Coronary artery (tissue), 2 donors: ENCODE results near the gene JAKMIP1.

Source experiments
- DNase-seq: peaks from one replicate; pipeline ENCODE4 v3.0.0-alpha.2; 2017; ENCODE audit warnings: low spot score
- H3K27ac ChIP-seq, 2 donors: fragments of 200-600 bp; sonication (generic); one replicate each; pipeline ENCODE4 v1.5.1; 2016 to 2019
- H3K4me3 ChIP-seq: fragments of 200-600 bp; sonication (generic); 2 replicates; pipeline ENCODE4 v1.5.1; 2016; ENCODE audit warnings: mild to moderate bottlenecking, moderate library complexity
- TF ChIP-seq, protein P1 (sequence below): fragments of 200-600 bp; sonication (generic); IDR thresholded peaks from one replicate; pipeline ENCODE4 v1.5.1; 2019; ENCODE audit warnings: antibody characterized with exemption

JAKMIP1 gene

DNA sequence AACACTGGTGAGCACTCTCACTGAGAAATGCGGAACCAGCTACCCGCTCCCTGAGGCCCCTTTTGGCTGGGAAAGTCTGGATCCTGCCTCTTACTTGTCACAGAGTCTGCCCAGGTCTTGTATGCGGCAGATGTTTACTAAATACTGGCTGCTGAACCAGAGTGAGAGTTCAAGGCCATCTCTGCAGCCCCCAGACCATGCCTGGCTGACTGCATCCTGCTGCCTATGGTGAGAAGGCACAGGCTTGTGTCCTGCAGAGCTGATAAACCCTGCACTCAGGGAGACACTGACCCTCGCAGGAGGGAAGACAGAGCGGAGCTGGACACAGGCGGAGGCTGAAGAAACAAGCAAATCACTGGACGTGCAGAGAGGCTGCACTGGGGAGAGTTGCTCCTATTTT lies 46.5 kb downstream of the JAKMIP1 start:
- no peak overlapping the region for H3K4me3 ChIP-seq
- no peak for DNase-seq
- TF ChIP-seq, protein P1, sequence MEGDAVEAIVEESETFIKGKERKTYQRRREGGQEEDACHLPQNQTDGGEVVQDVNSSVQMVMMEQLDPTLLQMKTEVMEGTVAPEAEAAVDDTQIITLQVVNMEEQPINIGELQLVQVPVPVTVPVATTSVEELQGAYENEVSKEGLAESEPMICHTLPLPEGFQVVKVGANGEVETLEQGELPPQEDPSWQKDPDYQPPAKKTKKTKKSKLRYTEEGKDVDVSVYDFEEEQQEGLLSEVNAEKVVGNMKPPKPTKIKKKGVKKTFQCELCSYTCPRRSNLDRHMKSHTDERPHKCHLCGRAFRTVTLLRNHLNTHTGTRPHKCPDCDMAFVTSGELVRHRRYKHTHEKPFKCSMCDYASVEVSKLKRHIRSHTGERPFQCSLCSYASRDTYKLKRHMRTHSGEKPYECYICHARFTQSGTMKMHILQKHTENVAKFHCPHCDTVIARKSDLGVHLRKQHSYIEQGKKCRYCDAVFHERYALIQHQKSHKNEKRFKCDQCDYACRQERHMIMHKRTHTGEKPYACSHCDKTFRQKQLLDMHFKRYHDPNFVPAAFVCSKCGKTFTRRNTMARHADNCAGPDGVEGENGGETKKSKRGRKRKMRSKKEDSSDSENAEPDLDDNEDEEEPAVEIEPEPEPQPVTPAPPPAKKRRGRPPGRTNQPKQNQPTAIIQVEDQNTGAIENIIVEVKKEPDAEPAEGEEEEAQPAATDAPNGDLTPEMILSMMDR, result no peak
- H3K27ac ChIP-seq, result no peak overlapping the region

DNA sequence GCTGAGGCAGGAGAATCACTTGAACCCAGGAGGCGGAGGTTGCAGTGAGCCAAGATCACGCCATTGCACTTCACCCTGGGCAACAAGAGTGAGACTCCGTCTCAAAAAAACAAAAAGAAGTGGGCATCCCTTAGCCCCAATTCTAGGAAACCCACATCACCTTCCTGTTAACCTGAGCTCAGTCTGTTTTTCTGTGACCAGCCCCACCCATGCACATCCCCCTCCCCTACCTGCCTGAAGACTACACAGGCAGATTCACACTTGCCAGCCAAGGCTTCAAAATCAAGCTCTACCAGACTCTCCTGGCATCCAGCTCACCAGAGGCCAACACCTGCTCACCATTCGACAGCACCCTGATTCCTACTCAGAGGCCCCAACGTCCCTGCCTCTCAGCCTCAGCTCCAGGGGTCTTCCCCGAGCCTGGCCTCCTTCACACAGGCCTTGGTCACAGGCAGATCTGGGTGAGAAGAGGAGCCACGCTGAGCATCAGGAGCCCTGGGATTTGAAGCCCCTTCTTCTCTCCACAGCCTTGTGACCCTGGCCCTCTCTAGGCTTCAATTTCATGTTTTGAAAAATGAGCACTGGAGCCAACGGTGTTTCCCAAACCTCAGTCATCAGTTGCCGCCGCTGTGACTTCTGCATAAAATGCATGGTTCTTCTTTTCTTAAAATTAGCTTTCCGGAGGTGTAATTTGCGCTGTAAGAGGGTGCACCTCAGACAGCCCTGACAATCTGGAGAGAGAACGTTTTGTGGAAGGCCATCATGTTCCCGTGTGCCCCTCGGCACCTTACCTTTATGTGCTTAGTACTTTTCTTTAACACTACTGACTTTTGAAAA lies 47.3 kb downstream of the JAKMIP1 start:
- no peak for DNase-seq
- Histone ChIP-seq H3K27ac (no peak overlapping the region), H3K4me3 (no peak overlapping the region)
- TF ChIP-seq, protein P1, result no peak

DNA sequence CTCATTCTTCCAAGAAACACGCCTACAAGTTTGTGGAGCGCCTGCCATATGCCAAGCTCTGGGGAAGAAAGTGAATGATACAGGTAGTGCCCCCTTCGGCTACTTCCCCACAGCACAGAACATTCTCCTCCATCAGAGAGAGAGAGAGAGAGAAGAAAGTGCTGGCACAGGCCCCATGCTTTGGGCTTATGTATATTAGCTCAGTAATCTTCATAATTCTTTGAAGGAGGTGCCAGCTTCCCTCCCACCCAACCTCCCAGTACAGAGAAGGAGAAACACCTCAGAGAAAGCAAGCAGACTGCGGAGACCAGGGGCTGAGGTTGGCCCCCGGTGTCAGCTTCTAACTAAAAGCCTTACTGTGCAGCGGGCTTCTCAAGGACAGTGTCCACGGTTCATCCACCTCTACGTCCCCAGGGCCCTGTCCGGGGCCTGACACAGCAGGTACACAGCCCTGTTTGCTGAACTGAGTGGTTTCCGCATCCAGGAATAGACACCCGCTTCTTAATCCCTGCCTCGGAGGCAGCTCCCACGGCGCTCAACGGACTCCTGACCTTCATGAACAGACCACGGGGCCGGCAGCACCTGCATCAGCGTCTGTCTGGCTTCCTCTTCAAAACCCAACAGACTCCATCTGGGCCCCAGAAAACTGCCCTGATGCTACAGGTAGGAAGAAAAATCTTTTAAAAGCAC lies 50.2 kb downstream of the JAKMIP1 start:
- DNase-seq, result no peak
- Histone ChIP-seq H3K27ac (no peak overlapping the region), H3K4me3 (no peak overlapping the region)
- TF ChIP-seq, protein P1, result no peak

DNA sequence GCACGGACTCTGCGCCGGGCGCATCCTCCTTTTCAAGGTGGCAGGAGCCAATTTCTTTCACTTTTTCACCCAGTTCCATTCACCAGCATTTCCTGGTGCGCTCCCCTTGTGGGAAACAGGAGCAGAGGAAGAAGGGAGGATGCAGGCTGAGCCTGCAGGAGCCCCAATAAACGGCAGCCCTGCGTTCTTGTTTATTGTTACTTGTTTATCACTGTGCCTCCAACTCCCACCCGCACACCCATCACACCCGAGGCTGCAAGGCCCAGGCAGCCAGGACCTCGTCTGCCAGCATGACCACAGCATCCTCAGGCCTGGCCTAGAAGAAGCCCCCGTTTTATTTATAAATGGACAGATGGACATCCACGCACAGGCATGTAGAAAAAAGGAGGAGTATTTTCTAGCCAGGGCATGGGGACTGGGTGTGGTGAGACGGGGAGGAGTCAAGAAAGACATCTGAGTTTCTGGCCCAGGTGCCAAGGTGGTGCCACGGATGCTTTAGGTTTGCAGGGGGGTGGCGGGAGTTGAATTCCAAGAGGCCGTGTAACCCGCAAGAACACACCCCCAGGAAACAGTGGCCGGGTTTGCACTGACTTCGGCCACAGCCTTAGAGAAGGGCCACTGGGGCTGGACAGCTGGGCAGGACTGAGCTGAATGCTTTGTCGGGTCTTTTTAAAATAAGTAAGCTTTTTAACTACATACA lies 51.7 kb downstream of the JAKMIP1 start:
- Histone ChIP-seq H3K4me3 (no peak overlapping the region), H3K27ac (no peak overlapping the region)
- DNase-seq, result no peak
- TF ChIP-seq, protein P1, result no peak

DNA sequence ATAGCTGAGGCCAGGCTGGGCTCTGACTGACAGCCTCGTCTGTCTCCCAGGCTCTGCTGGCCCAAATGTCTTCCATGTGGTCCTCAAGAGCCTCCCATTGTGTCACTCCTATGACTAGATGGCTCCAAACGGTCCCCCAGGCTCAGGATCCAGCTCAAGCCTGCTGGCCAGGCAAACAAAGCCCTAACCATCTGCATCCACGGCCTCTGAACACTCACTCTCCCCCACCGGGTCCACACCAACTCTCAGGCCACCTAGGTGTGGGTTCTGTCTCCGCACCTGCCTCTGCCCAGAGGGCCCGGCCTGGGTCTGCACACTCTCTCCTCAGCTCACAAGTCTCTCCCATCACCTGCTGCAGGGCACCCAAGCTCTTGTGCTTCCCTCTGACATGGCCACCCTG lies 52.9 kb downstream of the JAKMIP1 start:
- TF ChIP-seq, protein P1, result no peak
- H3K4me3 ChIP-seq, result no peak overlapping the region
- H3K27ac ChIP-seq, result no peak overlapping the region
- DNase-seq, result no peak

DNA sequence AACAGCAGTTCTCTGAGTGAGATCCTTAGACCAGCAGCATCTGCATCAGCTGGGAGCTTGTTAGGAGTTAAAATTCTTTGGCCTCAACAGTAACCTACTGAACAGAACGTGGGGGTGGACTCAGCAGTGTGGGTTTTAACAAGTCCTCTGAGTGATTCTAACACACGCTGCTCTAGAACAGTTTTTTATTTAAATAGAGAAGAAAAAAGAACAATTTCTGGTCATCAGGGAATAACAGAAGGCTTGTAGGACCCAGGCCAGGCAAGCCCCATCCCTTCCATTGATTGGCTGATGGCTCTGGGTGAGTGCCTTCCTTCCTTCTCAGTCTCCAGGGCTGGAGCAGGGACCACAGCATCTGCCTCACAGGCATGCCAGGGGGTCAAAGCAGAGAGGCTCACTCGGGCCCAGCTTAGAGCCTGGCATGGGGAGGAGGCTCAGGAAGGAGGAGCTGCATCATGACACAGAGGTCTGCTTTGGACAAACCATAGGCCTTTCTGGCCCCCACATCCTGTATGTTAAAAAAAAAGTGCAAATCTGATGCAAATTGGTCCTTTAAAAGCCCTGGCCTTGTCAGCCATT lies 56.7 kb downstream of the JAKMIP1 start:
- TF ChIP-seq, protein P1, result no peak
- Histone ChIP-seq H3K27ac (no peak overlapping the region), H3K4me3 (no peak overlapping the region)
- no peak for DNase-seq
